Ishikawa (cell line): ENCODE data around the gene ACAD11.

Experiments used
- TAF1 ChIP-seq: IDR thresholded peaks from 2 replicates; pipeline ENCODE4 v1.6.1; 2012; ENCODE audit warnings: low read depth, mild to moderate bottlenecking
- YY1 ChIP-seq: IDR thresholded peaks from 2 replicates; pipeline ENCODE4 v1.6.1; 2012; ENCODE audit warnings: low read depth

DNA sequence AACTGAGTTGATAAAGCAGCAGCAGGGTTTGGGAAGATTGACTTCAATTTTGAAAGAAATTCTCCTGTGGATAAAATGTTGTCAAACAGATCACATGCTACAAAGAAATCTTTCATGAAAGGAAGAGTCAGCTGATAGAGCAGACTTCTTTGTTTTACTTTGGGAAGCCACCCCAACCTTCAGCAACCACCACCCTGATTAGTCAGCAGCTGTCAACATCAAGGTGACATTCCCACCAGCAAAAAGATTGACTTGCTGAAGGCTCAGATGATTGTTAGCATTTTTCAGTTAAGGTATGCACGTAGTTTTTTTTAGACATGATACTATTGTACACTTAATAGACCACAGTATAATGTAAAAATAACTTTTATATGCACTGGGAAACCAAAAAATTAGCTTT is 150.1 kb downstream of the ACAD11 start:
- no peak for TF ChIP-seq YY1
- TF ChIP-seq TAF1, result no peak
